DND-41 (cell line): ENCODE results near the gene ZMYND11.

ENCODE experiments used
- CTCF ChIP-seq: IDR thresholded peaks from 2 replicates; pipeline ENCODE4 v1.5.1; 2012; ENCODE audit warnings: borderline replicate concordance, low read length, moderate library complexity, mild to moderate bottlenecking; ENCODE audit not compliant: poor library complexity, severe bottlenecking; ENCODE audit errors: extremely low read depth
- EZH2 ChIP-seq: IDR thresholded peaks from 3 replicates; pipeline ENCODE4 v1.6.1; 2012; ENCODE audit warnings: borderline replicate concordance, low read depth, mild to moderate bottlenecking, moderate library complexity, low read length, inconsistent platforms; ENCODE audit not compliant: severe bottlenecking

DNA sequence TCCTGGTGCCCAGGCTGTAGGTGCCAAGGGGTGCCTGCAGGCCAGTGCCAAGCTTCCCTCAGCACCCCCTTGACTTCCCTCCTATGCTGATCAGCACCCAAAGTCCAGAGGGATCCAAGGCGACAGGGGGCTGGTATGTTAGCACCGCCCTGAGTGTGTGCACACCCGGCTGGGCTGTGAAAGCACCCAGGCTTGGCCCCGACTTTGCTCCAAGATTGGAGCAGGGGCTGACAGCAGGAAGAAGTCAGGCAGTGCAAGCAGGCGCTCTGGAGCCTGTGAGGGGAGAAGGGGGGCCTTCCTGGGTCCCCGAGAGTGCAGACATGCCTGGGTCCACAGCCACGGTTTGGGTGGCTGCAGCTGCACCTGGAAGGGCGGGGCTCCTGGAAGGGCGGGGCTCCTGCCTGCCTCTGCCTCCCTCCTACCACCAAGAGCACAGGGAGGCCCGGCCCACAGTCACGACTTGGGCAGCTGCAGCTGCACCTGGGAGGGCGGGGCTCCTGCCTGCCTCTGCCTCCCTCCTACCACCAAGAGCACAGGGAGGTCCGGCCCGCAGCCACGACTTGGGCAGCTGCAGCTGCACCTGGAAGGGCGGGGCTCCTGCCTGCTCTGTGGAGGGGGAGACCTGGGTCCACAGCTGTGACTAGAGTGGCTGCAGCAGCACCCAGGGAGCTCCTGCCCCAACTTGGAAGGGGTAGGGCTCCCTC, 30.2 kb upstream of the ZMYND11 start:
- no peak for TF ChIP-seq CTCF
- no peak for TF ChIP-seq EZH2
